Putamen (tissue), 1 donor: ENCODE measurements around the gene EPHB1.
A peak's percentile ranks its signal among the peaks of the same experiment; 100 is the strongest.

ENCODE experiments used
- DNase-seq: peaks from one replicate; pipeline ENCODE4 v3.0.0-alpha.2; 2016; ENCODE audit warnings: low spot score

Gene EPHB1

DNA sequence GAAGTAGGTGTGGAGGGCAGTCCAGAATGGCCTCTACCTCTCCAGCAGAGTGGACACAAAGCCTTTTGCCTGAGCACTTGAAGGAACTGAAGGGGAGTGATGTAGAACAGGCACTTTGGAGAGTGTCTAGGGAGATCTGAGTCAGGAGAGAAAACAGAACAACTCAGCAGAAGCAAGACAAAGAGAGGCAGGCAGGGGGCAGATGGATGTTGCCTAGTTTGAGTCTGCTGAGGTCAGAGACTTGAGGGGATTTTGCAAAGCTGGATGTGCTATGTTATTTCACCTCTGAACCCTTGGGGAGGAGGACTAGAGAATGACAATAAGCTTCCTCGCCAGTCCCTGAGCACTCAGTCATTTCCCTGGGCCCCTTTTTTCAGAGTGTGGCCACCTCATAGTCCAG lies 366.4 kb downstream of the EPHB1 start:
- no peak for DNase-seq

DNA sequence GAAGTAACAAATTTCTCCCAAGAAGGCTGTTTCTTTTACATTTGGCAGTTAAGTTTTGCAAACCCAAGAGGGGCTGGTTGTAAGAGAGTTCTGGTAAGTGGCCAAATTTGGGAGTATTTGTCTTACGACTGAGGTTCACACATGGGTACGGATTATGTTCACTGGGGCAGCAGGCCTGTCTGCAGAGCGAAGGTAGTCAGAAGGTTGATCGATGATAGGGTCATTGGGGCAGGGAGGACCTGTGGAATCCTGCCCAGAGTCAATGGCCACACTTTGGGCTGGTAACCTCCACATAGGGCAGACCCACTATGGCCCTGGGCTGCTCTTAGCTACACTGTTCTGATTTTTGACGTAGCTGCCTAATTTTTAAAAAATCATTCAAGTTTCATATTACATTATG lies 368.6 kb downstream of the EPHB1 start:
- DNase-seq, result no peak

DNA sequence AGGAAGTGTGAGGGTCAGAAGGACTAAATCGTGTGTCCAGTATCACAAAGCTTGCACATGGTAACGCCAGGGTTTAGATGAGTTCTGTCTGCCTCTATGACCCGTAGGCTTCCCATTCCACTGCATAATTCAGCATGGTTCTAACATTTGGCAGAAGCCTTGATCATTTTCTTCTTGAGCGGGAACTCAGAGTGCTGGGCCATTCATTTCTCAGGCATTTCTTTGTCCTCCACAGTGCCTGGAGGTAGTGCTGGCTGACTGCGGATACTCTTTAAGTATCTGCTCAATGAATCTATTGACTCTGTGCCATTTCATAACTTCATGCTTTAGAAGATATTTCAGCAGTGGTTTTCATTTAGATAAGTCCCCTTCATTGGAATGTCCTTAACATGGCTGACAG lies 370.2 kb downstream of the EPHB1 start:
- DNase-seq, result no peak

DNA sequence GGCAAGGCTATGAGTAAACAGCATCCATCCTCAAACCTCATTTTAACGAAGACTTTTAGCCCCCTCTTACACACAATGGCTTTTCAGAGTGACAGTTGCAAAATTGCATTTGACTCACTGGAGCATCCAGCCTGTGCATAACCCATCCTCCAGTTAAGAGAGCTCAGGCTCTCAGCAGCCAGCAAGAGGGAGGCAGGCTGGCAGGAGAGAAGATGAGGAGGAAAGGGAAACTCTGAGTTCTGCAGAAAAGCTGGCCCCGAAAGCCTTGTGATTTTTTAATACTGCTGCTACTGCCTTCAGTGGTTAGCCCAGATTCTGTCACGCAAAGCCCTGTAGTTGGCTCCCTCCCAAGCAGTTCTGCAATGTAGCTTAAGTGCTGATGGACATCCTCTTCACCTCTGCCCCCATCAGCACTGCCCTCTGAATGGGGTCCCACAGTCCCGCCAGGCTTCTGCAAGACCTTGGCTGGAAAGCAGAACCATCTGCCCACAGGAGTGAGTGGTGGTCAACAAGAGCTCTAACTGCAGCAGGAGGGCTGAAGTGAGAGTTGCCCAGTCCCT lies 371.3 kb downstream of the EPHB1 start:
- no peak for DNase-seq

DNA sequence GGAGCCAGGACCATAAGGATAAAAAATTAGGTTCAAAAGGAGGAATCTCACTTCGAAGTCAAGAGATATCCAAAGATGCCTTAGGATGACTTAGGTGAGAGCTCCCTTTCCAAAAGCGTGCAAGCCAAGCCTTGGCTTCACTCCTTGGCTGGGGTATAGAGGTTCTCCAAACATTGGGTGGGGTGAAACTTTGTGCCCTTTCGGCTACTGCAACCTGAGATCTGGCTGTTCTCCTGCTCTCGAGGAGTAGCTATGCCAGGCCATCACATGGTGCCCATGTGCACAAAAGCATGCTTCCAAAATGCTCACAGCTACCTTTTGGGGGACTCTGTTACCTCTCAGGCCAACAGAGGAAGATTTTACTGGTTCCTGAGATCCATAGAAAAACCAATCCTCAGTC lies 373.8 kb downstream of the EPHB1 start:
- DNase-seq, result no peak

DNA sequence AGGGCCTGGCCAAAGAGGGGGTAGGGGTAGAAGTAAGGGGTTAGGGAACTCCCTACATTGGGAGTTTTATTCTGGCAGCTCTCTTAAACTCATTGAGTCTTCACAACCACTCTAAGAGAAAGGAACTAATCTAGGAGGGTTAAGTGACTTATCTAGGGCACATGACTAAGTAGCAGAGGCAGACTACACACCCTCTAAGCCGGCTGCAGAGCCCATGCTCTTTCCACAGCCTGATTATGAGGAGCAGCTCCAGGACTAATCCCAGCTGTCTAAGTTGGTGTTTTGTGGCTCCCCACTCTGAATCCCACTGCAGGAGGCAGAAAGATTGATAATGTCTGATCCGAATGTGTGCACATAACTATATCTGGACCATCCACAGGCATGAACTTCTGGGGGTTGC lies 374.6 kb downstream of the EPHB1 start:
- no peak for DNase-seq

DNA sequence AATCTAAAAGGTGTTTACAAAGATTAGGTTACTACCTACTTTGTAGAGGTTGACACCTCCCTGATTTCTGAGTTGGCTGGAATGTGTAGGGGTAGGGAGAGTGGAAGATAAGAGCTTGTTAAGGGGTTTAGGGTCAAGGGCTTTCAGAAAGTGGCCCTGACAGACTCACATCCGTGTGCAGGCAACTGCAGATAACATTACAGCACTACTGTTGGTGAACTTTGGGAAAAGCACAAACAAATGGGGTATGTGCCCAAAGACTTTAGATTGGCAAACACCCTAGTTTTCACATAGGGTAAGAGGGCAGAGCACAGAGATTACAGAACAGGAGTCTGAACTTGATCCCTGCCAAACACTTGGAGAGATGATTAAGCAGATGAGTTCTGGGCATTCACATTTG lies 375.7 kb downstream of the EPHB1 start:
- no peak for DNase-seq

DNA sequence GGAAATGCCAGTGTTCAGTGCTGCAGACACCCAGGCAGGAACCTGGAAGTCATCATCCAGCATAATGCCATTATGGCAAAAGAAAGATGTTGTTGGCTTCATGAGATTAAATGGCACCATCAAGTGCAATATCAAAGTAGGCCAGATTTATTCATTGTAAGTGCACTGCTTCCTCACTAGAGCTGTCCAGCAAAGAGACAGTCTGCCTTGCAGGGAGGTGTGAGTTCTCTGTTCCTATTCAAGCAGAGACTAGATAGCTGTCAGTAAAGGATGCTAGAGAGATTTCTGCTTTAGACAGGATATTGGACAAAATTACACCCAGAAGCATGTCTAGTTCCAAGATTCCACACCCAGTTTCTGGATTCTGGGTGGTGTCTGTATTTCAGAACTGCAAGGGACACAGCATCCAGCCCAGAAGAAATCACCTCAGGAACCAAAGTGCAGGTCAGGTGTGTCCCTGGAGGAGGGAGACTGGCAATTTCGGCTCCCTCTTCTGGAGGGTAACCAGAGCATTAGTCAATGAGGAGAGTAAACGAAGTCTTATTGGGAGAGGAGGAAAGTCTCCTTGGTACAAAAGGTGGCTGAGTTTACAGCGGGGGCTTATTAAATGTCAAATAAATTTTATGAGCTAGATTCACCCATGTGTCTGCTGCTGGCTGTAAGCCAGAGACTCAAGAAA lies 377.3 kb downstream of the EPHB1 start:
- no peak for DNase-seq

DNA sequence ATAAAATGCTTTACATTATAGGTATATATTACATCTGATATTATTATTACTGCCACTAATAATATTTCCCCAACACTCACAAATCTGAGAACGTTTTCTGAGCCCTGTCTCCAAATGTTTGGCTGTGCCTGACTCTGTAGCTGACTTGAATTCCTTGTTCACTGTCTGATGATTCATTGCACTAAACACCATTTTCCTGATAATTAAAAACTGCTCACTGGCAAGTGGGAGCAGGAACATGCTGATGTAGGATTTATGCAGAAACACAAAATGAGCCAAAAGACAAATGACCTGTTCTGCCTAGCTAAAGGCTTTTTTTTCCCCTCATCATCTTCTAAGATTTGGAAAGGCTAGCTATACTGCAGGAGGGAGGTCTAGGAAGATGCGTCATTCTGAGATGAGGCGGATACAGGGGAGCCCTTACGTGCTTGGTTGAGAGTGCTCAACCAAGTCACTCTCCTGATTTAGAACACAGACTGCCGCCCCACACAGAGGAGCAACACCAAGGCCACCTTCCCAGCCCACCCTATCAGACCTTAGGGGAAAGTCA lies 380.7 kb downstream of the EPHB1 start:
- peak; percentile 45 for DNase-seq

DNA sequence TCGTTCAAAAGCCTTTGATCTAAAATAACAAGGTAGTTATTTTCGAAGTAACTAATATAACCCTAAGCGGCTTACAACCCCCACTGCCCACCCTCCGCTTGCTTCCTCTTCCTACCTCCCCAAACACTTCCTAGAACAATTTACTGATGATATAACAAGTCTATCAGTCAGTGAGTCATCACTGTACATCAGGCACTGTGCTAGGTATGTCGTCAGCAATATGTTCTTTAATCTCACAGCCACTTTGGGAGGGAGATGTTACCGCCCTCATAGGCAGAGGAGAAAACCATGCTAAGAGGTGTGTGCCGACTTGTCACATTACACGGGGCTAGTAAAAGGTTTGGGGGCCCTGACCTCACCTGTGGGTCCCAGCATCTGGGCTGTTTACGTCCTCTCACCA lies 381.8 kb downstream of the EPHB1 start:
- peak; percentile 59 for DNase-seq

DNA sequence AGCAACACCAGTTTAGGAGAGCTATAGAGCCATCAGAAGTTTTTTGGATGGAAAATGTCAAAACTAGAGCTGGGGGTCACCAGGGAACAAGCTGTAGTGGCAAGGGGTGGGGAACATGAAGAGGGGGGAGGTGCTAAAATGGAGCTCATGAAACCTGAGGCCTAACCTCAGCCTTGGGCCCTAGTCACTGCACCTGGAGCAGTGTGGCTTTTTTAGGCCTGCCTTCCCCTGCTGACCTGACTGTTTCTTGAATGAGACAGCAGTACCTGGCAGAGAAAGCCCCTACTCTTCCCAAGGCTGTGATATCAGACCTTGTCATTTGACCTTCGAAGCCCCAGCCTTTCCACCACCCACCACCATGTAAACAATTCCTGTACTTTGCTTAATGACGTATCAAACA lies 383.5 kb downstream of the EPHB1 start:
- DNase-seq, result no peak

DNA sequence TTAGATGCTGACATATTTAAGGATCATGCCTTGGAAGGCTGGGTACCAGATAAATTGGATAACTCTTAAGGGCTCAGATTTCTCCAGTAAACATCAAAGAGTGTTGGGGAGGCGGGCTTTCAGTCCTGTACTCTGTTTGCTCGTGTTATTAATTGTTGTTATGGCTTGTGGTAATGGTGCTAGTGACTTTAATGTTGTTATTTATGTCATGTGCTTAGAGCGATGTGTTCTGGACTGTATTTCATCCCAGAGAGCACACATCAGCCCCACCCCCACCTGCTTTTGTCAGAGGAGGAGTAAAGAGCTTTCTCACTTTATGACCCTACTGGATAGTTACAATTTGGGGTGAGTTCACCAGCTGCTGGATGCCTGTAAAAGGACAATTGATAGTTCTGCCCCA lies 386.3 kb downstream of the EPHB1 start:
- no peak for DNase-seq

DNA sequence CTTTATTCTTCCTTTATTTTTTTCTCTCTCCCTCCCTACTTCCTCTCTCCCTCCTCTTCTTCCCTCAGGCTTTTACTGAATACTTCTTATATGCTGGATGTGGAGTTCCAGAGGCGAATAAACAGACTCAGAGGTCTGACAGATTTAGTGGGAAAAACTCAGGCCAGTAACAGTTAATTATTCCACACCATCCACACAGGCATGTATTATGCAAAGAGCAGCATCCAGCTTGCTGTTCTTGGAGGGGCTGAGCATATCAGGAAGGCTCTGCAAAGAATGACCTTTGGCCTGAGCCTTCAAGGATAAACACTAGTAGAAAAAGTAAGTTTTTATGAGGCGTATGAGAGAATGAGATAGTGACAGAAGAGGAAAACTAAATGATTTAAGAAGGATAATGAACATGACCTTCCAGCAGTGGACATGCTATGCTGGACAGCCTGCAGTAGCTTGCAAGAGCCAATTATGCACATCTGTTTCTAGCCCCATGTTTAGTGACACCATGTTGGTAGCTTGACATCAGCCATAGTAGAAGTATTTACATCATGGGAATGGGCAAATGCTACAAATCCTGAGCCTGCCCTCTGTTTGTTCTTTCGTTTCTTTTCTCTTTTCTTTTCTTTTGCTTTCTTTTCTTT lies 387.4 kb downstream of the EPHB1 start:
- no peak for DNase-seq

DNA sequence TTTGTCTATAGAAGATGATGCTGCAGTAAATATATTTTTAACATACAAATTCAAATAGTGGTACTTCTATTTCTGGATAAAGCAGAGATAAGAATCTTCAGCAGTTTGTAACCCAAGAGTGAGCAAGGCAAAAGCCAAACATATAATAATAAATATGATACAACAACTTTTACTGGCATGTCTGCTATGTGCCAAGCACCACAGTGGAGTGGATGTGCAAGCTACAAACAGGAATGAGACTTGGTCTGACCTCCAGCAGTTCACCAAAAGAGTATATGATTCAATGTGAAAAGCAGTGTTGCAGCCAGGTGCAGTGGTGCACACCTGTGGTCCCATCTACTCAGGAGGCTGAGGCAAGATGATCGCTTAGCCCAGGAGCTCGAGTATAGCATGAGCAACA lies 395.6 kb downstream of the EPHB1 start:
- DNase-seq, result no peak

DNA sequence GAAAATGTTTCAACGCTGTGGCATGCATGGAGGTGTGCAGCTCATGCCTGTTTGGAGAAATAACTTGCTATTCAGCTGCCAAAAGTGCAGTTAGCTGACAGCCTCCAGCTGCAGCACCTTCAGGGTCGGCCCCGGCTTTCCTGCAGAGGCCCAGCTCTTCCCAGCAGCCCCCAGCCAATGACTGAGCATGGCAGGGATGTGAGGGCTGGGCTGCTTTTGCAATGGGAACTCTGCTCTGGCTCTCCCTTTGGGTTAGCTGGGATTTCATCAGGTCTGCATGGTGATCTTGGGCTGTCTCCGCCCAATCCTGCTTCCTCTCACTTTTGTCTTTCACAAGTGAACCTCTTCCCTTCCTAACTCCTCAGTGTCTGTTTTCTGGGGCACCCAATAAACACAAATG lies 396.6 kb downstream of the EPHB1 start:
- DNase-seq, result no peak

DNA sequence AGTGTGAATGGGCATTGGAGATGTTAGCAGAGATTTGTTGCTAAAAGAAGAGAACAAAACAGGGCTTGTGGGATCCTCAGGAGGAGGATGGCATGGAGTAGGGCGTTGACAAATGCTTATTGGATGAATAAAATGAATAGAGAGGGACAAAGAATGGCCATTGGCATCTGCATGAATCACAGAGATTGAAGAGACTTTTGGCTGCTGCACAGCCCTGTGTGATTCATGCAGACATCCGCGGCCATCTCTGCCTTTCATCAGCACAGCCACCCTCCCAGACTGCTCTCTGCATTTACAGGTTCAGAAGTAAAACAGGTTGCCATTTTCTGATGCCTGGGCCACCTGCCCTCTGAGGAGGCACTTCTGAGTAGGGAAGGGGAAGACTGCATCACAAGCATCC lies 397.9 kb downstream of the EPHB1 start:
- peak; percentile 39 for DNase-seq

DNA sequence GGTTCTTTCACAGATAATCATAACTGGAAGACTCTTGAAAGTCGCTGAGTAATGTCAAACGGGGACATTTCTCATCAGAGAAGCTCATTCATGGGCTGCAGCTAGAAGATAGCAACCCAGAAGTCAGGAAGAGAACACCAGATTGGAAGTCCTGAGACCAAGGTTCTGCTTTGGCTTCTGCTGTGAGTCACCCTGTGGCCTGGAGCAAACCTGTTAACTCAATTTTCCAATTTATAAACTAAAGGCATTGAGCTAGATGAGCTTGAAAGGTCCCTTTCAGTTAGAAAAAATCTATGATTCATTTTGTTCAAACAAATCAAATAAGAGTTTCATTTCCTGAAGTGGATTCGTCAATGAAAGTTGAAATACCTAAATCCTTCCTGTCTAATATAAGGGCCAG lies 402.2 kb downstream of the EPHB1 start:
- DNase-seq, result no peak

DNA sequence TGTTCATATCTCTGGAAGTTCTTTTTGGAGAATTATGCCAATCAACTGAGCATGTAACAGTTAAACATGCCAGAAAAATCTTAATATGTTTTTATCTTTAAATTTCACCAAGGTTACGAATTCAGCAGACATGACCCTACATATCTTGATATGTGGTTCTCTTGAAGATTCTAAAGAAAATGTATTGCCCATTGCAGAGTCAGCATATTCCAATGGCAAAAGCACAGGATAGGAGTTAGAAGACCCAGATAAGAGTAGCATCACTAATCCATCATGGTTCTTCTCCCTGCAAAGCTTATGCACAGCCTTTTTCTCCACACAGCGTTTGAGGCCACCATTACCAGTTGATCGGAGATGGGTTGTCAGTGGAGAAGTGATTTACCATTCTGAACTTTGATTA lies 402.8 kb downstream of the EPHB1 start:
- no peak for DNase-seq

DNA sequence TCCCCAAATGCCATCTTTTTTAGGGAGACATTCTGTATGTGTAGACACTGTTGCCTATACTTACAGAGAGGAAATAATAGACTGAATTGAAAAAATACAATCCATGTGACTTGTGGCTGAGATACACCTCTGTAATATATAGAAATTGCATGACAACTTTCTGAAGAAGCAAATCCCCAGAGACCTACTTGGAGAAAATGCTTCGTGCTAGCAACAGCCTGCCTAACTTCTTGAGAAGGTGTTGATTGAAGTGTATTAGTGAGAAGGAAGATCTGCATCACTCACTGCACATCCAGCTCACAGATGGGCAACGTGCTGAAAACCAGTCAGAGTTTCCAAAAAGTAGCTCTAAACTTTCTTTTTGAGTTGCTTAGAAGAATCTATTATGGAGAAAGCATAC lies 404.1 kb downstream of the EPHB1 start:
- no peak for DNase-seq

DNA sequence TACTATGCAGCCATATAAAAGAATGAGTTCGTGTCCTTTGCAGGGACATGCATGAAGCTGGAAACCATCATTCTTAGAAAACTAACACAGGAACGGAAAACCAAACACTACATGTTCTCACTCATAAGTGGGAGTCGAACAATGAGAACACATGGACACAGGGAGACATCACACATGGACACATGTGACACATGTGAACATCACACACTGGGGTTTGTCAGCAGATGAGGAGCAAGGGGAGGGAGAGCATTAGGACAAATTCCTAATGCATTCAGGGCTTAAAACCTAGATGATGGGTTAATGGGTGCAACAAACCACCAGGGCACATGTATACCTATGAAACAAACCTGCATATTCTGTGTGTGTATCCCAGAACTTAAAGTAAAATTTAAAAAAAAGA lies 408.0 kb downstream of the EPHB1 start:
- DNase-seq, result no peak

DNA sequence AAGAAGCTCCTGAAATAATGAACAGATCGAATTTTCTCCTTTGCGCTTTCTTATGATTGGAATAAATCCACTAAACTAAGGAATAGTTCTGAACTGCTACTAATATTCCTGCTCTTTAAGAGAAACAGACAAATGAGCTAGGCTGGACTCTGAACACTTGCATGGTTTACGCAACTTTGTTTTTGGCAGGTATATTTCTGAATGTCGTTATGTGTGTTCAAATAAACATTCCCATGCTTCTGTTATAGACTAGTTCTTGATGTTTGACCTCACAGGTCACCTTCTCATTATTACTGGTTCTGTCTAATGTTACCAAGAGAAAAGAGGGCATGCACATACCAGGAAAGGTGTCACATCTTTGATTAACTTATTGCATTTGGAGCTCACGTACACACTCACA lies 418.2 kb downstream of the EPHB1 start:
- DNase-seq, result no peak

DNA sequence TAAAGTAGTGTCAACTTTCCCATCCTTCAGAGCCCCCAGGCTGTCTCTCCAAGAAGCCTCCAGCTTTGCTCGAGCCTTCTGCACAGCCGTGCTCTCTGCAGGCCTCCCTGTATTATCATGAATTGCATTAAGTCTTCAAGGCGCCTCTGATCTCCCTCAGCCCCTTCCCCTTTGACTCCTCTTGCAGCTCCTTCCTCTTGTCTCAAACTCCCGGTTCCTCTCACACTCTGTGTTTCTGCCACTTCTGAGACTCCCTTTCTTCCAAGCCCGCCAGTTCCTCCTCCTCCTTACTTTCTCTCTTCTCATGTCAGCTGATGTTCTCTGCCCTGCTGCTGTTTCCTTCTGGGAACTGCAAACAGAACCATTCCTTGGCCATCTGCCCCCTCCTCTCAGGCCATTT lies 418.8 kb downstream of the EPHB1 start:
- no peak for DNase-seq

DNA sequence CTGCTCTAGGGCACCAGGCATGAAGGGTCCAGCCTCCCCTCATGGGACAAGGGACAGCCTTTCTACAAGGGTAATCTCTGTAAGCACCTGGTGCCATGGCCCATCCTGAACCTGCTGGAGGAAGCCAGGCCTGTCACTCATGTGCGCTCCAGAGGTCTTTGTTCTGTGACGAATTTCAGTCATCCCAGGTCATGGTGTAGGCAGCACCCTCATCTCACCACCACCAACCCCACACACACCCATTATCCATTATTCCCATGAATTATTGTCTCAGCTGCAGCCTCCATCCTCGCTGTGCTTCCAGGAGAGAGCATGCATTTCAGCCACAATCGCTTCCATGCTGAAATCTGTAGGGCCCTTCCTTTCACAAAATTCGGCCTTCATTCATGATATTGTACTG lies 419.3 kb downstream of the EPHB1 start:
- no peak for DNase-seq

DNA sequence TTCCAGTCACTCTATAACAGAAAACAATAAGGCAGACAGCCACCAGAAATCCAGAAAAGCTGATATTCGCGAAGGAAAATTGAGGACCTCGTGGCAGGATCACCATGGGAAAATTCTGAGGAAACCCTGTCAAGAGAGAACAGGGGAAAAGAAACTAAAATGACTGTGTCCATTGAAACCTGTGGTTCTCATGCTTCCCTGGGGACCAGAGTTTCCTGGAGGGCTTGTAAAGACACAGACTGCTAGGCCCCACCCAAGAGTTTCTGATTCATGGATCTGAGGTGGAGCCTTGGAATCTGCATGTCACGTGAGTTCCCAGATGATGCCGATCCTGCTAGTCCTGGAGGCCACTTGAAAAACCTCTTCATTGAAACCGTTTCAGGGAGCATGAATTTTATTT lies 420.5 kb downstream of the EPHB1 start:
- DNase-seq, result no peak
